ENCODE results near the gene SCAMP5.

The SCAMP5 gene

DNA sequence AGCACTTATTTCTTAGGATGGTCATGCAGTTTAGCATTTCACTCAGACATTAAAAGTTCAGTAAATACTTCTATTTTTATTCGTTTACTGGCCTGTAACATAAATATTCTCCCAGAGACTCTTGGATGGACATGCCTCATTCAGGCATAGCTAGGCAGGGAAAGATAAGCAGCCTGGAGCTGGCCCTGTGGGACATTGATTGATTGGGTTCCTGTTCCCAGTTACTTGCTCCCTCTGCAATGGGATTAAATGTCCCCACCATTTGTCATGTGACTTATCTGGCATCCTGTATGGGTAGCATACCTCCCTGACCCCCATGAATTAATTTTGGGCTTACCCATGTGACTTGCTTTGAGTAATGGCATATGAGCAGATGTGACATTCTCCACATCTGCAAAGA lies 2.7 kb upstream of the SCAMP5 start:
- Histone ChIP-seq H3K4me2 (ENCODE audit: low read depth, low read length, poor library complexity, severe bottlenecking) (no peak overlapping the region), H4K20me1 (ENCODE audit: insufficient read depth, low read length, poor library complexity, severe bottlenecking) (no peaks in the 10 kb centered on the region), H3K36me3 (ENCODE audit: insufficient read depth, low read length) (no peaks in the 10 kb centered on the region), H3K9me3 (ENCODE audit: insufficient read depth, low read depth, low read length) (no peaks in the 10 kb centered on the region), H2AFZ (ENCODE audit: low read length) (no peak overlapping the region), H3K4me3 (ENCODE audit: low read length, poor library complexity, severe bottlenecking) (no peak overlapping the region), H3K9me2 (replicated peaks; ENCODE audit: low read depth, low read length) (no peaks in the 10 kb centered on the region), H3K27me3 (ENCODE audit: insufficient read depth, low read length, poor library complexity, severe bottlenecking) (no peaks in the 10 kb centered on the region), H3K79me2 (ENCODE audit: insufficient read depth, low read length) (no peaks in the 10 kb centered on the region), H3K9ac (ENCODE audit: low read depth, low read length, poor library complexity, severe bottlenecking) (no peak overlapping the region), H3F3A (ENCODE audit: low read depth) (no peaks in the 10 kb centered on the region), H3K4me1 (ENCODE audit: insufficient read depth, low read length, poor library complexity, severe bottlenecking) (no peaks in the 10 kb centered on the region)
- no peak for TF ChIP-seq EZH2phosphoT487 (IDR thresholded peaks at IDR 0.05; ENCODE audit: borderline replicate concordance)
- TF ChIP-seq, protein P1, sequence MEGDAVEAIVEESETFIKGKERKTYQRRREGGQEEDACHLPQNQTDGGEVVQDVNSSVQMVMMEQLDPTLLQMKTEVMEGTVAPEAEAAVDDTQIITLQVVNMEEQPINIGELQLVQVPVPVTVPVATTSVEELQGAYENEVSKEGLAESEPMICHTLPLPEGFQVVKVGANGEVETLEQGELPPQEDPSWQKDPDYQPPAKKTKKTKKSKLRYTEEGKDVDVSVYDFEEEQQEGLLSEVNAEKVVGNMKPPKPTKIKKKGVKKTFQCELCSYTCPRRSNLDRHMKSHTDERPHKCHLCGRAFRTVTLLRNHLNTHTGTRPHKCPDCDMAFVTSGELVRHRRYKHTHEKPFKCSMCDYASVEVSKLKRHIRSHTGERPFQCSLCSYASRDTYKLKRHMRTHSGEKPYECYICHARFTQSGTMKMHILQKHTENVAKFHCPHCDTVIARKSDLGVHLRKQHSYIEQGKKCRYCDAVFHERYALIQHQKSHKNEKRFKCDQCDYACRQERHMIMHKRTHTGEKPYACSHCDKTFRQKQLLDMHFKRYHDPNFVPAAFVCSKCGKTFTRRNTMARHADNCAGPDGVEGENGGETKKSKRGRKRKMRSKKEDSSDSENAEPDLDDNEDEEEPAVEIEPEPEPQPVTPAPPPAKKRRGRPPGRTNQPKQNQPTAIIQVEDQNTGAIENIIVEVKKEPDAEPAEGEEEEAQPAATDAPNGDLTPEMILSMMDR (conservative IDR thresholded peaks at IDR 0.05; ENCODE audit: low read length), result no peak

DNA sequence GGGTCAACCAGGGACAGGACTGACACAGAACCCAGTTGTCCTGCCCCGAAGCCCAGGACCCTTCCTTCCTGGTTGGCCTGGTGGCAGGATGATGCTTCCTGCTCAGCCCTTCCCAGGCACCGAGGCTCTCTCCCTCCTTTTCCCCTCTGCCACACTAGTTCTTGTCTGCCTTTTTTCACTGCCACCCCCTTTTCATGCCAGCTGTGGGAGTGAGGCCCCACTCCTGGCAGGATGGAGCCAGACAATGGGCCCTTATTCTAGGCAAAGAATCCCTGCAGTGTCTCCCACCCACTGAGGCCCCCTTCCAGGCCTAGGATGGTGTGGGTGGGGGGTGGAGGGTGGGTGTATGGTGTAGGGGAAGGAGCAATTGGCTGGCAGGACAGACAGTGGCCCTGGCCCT lies 1.1 kb upstream of the SCAMP5 start:
- H3K79me2 ChIP-seq (ENCODE audit: insufficient read depth, low read length), result no peaks in the 10 kb centered on the region
- no peak overlapping the region for H2AFZ ChIP-seq (ENCODE audit: low read length)
- H3K4me3 ChIP-seq (ENCODE audit: low read length, poor library complexity, severe bottlenecking), result no peak overlapping the region
- H3K4me1 ChIP-seq (ENCODE audit: insufficient read depth, low read length, poor library complexity, severe bottlenecking), result no peaks in the 10 kb centered on the region
- no peaks in the 10 kb centered on the region for H3K9me2 ChIP-seq (replicated peaks; ENCODE audit: low read depth, low read length)
- H3F3A ChIP-seq (ENCODE audit: low read depth), result no peaks in the 10 kb centered on the region
- no peaks in the 10 kb centered on the region for H3K36me3 ChIP-seq (ENCODE audit: insufficient read depth, low read length)
- H4K20me1 ChIP-seq (ENCODE audit: insufficient read depth, low read length, poor library complexity, severe bottlenecking), result no peaks in the 10 kb centered on the region
- no peak overlapping the region for H3K9ac ChIP-seq (ENCODE audit: low read depth, low read length, poor library complexity, severe bottlenecking)
- no peaks in the 10 kb centered on the region for H3K27me3 ChIP-seq (ENCODE audit: insufficient read depth, low read length, poor library complexity, severe bottlenecking)
- no peaks in the 10 kb centered on the region for H3K9me3 ChIP-seq (ENCODE audit: insufficient read depth, low read depth, low read length)
- TF ChIP-seq EZH2phosphoT487 (IDR thresholded peaks at IDR 0.05; ENCODE audit: borderline replicate concordance), result no peak
- TF ChIP-seq, protein P1 (conservative IDR thresholded peaks at IDR 0.05; ENCODE audit: low read length), result no peak
- H3K4me2 ChIP-seq (ENCODE audit: low read depth, low read length, poor library complexity, severe bottlenecking), result no peak overlapping the region

DNA sequence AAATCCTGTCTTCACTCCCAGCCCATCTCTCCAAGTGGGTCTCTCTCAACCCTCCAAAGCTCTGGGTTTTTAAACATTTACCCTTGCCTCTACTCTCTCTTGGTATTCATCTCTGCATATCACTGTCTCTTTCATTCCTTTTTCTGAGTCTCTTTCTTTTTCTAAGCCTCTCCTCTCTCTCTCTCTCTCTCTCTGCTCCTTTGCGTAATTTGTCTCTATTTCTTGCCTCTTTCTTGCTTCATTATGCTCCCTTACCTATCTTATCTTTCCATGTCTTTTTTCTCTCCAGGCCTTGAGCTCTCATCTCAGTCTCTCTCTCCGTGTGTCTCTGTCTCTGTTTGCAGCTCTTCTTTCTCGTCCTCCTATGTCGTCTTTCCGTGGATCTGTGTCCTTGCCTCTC lies 678 bp upstream of the SCAMP5 start:
- Histone ChIP-seq H4K20me1 (ENCODE audit: insufficient read depth, low read length, poor library complexity, severe bottlenecking) (no peaks in the 10 kb centered on the region), H3K36me3 (ENCODE audit: insufficient read depth, low read length) (no peaks in the 10 kb centered on the region), H3K4me3 (ENCODE audit: low read length, poor library complexity, severe bottlenecking) (no peak overlapping the region), H3K9me3 (ENCODE audit: insufficient read depth, low read depth, low read length) (no peaks in the 10 kb centered on the region), H3K9me2 (replicated peaks; ENCODE audit: low read depth, low read length) (no peaks in the 10 kb centered on the region), H3K9ac (ENCODE audit: low read depth, low read length, poor library complexity, severe bottlenecking) (no peak overlapping the region), H3K4me1 (ENCODE audit: insufficient read depth, low read length, poor library complexity, severe bottlenecking) (no peaks in the 10 kb centered on the region), H3K79me2 (ENCODE audit: insufficient read depth, low read length) (no peaks in the 10 kb centered on the region), H3K27me3 (ENCODE audit: insufficient read depth, low read length, poor library complexity, severe bottlenecking) (no peaks in the 10 kb centered on the region), H3K4me2 (ENCODE audit: low read depth, low read length, poor library complexity, severe bottlenecking) (no peak overlapping the region), H2AFZ (ENCODE audit: low read length) (no peak overlapping the region), H3F3A (ENCODE audit: low read depth) (no peaks in the 10 kb centered on the region)
- TF ChIP-seq EZH2phosphoT487 (IDR thresholded peaks at IDR 0.05; ENCODE audit: borderline replicate concordance), result no peak
- TF ChIP-seq, protein P1 (conservative IDR thresholded peaks at IDR 0.05; ENCODE audit: low read length), result no peak
